Osteocyte (in vitro differentiated cells): ENCODE results near the gene WDR90. TPM values are rescaled to one million over a fixed set of nuclear protein-coding genes. Genes with fewer than 3 reads are reported as not detected.
A peak's percentile ranks its signal among the peaks of the same experiment; 100 is the strongest.

Experiments
- DNase-seq: peaks from one replicate; pipeline ENCODE4 v3.0.0; 2021; ENCODE audit warnings: mixed read lengths; ENCODE audit not compliant: unreplicated experiment; ENCODE audit errors: extremely low spot score
- H3K27ac Mint-ChIP-seq: one replicate; pipeline ENCODE4 v1.8.0; 2021; ENCODE audit warnings: mild to moderate bottlenecking, mixed read lengths; ENCODE audit not compliant: unreplicated experiment
- H3K27me3 Mint-ChIP-seq: one replicate; pipeline ENCODE4 v1.8.0; 2021; ENCODE audit warnings: mixed read lengths; ENCODE audit not compliant: unreplicated experiment
- H3K36me3 Mint-ChIP-seq: one replicate; pipeline ENCODE4 v1.8.0; 2021; ENCODE audit warnings: mixed read lengths; ENCODE audit not compliant: unreplicated experiment
- H3K4me1 Mint-ChIP-seq: one replicate; pipeline ENCODE4 v1.8.0; 2021; ENCODE audit warnings: mixed read lengths; ENCODE audit not compliant: unreplicated experiment
- H3K4me3 Mint-ChIP-seq: one replicate; pipeline ENCODE4 v1.8.0; 2021; ENCODE audit warnings: mild to moderate bottlenecking, moderate library complexity, mixed read lengths; ENCODE audit not compliant: unreplicated experiment
- H3K9me3 Mint-ChIP-seq: one replicate; pipeline ENCODE4 v1.8.0; 2021; ENCODE audit warnings: mixed read lengths; ENCODE audit not compliant: unreplicated experiment
- CTCF ChIP-seq: fragments of 200-600 bp; sonication (generic); IDR thresholded peaks from 2 replicates; pipeline ENCODE4 v1.5.0; 2021; ENCODE audit warnings: antibody characterized with exemption, mild to moderate bottlenecking, moderate library complexity
- total RNA-seq: library from RNA; stranded (reverse); gene quantifications from 2 replicates; pipeline ENCODE4 v1.2.1, GENCODE V29; 2021

WDR90 gene
- total RNA-seq, 1 donor from 2014 or later: 38.9 TPM

GRCh38 chr16:627454-628239 is 21.5 kb upstream of the WDR90 start:
- Mint-ChIP-seq H3K4me3 (no peak overlapping the region), H3K36me3 (peaks cover 4% of the 10 kb centered on the region), H3K4me1 (peaks cover 36% of the 10 kb centered on the region), H3K27me3 (no peaks in the 10 kb centered on the region), H3K9me3 (no peaks in the 10 kb centered on the region), H3K27ac (peak overlapping the region; percentile 95)
- no peak for DNase-seq
- TF ChIP-seq CTCF: no peak

- H3K36me3 Mint-ChIP-seq: peaks cover 4% of the 10 kb centered on the region
- no peaks in the 10 kb centered on the region for H3K27me3 Mint-ChIP-seq
- H3K4me3 Mint-ChIP-seq: no peak overlapping the region
- TF ChIP-seq CTCF: no peak
- peaks cover 36% of the 10 kb centered on the region for H3K4me1 Mint-ChIP-seq
- H3K27ac Mint-ChIP-seq: no peak overlapping the region
- H3K9me3 Mint-ChIP-seq: no peaks in the 10 kb centered on the region
- no peak for DNase-seq
These were observed 20.7 kb upstream of the WDR90 start for GRCh38 chr16:628321-629061.

GRCh38 chr16:629185-629832 is 19.9 kb upstream of the WDR90 start:
- H3K4me3 Mint-ChIP-seq: no peak overlapping the region

GRCh38 chr16:629833-630248 is 19.3 kb upstream of the WDR90 start:
- no peaks in the 10 kb centered on the region for H3K27me3 Mint-ChIP-seq
- no peak for DNase-seq
- TF ChIP-seq CTCF: no peak
- peaks cover 4% of the 10 kb centered on the region for H3K36me3 Mint-ChIP-seq
- no peak overlapping the region for H3K27ac Mint-ChIP-seq
- no peak overlapping the region for H3K4me3 Mint-ChIP-seq
- H3K4me1 Mint-ChIP-seq: peaks cover 40% of the 10 kb centered on the region
- H3K9me3 Mint-ChIP-seq: no peaks in the 10 kb centered on the region

More at GRCh38 chr16:629185-629832, 19.9 kb upstream of the WDR90 start:
- DNase-seq: no peak
- H3K9me3 Mint-ChIP-seq: no peaks in the 10 kb centered on the region
- TF ChIP-seq CTCF: no peak
- H3K4me1 Mint-ChIP-seq: peaks cover 36% of the 10 kb centered on the region
- H3K27ac Mint-ChIP-seq: peak overlapping the region; percentile 23
- no peaks in the 10 kb centered on the region for H3K27me3 Mint-ChIP-seq
- H3K36me3 Mint-ChIP-seq: peaks cover 4% of the 10 kb centered on the region
